ENCODE data around the gene CMKLR1.

The CMKLR1 gene

GRCh38 chr12:108337235-108338223 lies 1.6 kb downstream of the CMKLR1 start:
- in situ Hi-C loops (cut with HindIII; ENCODE audit: low sequenced_read_pairs) = no loop called here

GRCh38 chr12:108335349-108336119 lies 3.6 kb downstream of the CMKLR1 start:
- in situ Hi-C loops (cut with HindIII; ENCODE audit: low sequenced_read_pairs) = no loop called here

- in situ Hi-C loops (cut with HindIII; ENCODE audit: low sequenced_read_pairs) = no loop called here
Observed at GRCh38 chr12:108333898-108334699, 5.0 kb downstream of the CMKLR1 start.

- in situ Hi-C loops (cut with HindIII; ENCODE audit: low sequenced_read_pairs) = no loop called here
Observed at GRCh38 chr12:108332791-108333382, 6.2 kb downstream of the CMKLR1 start.

GRCh38 chr12:108328420-108328819 lies 10.7 kb downstream of the CMKLR1 start:
- in situ Hi-C loops (cut with HindIII; ENCODE audit: low sequenced_read_pairs) = no loop called here

- in situ Hi-C loops (cut with HindIII; ENCODE audit: low sequenced_read_pairs) = no loop called here
Observed at GRCh38 chr12:108327621-108328344, 11.3 kb downstream of the CMKLR1 start.

GRCh38 chr12:108326254-108326750 lies 12.8 kb downstream of the CMKLR1 start:
- in situ Hi-C loops (cut with HindIII; ENCODE audit: low sequenced_read_pairs) = no loop called here

- in situ Hi-C loops (cut with HindIII; ENCODE audit: low sequenced_read_pairs) = no loop called here
Observed at GRCh38 chr12:108325549-108325948, 13.6 kb downstream of the CMKLR1 start.

- in situ Hi-C loops (cut with HindIII; ENCODE audit: low sequenced_read_pairs) = no loop called here
Observed at GRCh38 chr12:108325018-108325358, 14.1 kb downstream of the CMKLR1 start.

GRCh38 chr12:108324351-108325017 lies 14.6 kb downstream of the CMKLR1 start:
- in situ Hi-C loops (cut with HindIII; ENCODE audit: low sequenced_read_pairs) = no loop called here

- in situ Hi-C loops (cut with HindIII; ENCODE audit: low sequenced_read_pairs) = no loop called here
Observed at GRCh38 chr12:108323581-108323980, 15.5 kb downstream of the CMKLR1 start.

- in situ Hi-C loops (cut with HindIII; ENCODE audit: low sequenced_read_pairs) = no loop called here
Observed at GRCh38 chr12:108322998-108323397, 16.1 kb downstream of the CMKLR1 start.

- in situ Hi-C loops (cut with HindIII; ENCODE audit: low sequenced_read_pairs) = no loop called here
Observed at GRCh38 chr12:108321688-108322087, 17.4 kb downstream of the CMKLR1 start.

- in situ Hi-C loops (cut with HindIII; ENCODE audit: low sequenced_read_pairs) = no loop called here
Observed at GRCh38 chr12:108320507-108321293, 18.4 kb downstream of the CMKLR1 start.

GRCh38 chr12:108319277-108320234 lies 19.6 kb downstream of the CMKLR1 start:
- in situ Hi-C loops (cut with HindIII; ENCODE audit: low sequenced_read_pairs) = no loop called here

- in situ Hi-C loops (cut with HindIII; ENCODE audit: low sequenced_read_pairs) = no loop called here
Observed at GRCh38 chr12:108318472-108319275, 20.4 kb downstream of the CMKLR1 start.

All from endothelial cell of hepatic sinusoid (primary cell).